Mesenteric fat pad (tissue), 1 donor: ENCODE data around the gene MCF2L. TPM values are rescaled to one million over a fixed set of nuclear protein-coding genes. Genes with fewer than 3 reads are reported as not detected.

Experiments used
- DNase-seq: peaks from one replicate; pipeline ENCODE4 v3.0.0-alpha.2; 2020; ENCODE audit warnings: low spot score
- total RNA-seq: library from RNA; stranded (reverse); fragmentation: NEBNext Ultra II Directional; extraction: Animal tissue kit (Norgen Biotek cat#: 25700); gene quantifications from one replicate; pipeline ENCODE4 v1.2.1, GENCODE V29; 2021
- donor health status: DM: yes; HTN: yes; CAD: no.

Gene MCF2L
- total RNA-seq, 1 donor from 2014 or later, result 97.6 TPM

DNA sequence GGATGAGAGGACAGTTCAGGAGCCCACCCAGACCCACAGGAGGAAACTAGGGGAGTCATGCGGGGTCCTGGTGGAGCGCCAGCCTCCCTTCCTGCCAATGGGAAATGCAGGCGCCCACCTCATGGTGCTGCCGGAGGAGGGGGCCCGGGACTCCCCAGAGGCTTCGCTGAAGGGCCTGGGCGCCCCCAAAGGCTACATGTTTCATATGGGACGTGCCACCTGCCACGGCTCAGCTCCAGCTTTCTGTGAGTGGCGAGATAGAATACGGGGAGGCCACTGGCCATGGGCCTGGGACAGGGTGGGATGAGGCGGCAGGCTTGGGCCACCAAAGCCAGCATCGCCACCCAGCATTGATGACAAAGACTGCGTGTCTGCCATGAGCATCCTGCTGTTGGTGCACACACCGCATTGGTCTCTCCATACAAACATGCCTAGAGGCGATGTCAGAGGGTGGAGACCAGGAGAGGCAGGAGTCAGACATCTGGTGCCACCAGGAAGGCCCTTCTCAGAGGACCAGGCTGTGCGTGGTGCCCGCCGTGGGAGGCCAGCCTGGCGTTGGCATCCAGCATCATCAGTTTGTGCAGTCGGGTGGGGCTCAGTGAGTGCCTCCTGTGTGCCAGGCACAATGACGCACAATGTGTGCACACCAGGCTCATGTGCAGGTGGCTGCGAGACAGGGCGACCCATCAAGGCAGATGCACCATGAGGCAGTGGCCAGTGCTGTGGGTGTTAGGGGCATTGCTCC lies 152.3 kb downstream of the MCF2L start:
- DNase-seq, result peak; percentile 57

DNA sequence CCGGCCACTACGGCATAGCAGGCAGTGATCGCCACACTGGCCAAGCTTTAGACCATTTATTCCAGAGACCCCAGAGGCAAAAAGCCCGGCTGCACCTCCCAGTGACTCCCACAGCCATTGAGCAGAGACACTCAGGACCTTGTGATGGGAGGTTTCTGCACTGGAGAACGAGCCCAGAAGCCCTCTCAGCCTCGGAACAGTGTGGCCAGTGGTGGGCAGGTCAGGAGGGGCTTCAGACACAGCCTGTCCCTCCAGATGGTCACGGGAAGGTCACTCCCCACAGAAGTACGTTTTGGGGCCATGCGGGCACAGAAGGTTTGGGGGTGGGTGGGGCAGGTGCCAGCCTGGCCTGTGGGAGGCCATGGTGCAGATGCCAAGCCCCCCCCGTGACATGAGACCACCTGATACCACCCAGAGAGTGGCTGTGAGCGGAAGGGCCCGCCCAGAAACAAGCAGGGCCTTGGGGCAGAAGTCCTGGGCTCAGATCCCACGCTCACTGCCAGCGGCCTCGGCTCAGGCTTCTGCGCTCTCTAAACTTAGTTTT lies 153.0 kb downstream of the MCF2L start:
- peak; percentile 80 for DNase-seq

DNA sequence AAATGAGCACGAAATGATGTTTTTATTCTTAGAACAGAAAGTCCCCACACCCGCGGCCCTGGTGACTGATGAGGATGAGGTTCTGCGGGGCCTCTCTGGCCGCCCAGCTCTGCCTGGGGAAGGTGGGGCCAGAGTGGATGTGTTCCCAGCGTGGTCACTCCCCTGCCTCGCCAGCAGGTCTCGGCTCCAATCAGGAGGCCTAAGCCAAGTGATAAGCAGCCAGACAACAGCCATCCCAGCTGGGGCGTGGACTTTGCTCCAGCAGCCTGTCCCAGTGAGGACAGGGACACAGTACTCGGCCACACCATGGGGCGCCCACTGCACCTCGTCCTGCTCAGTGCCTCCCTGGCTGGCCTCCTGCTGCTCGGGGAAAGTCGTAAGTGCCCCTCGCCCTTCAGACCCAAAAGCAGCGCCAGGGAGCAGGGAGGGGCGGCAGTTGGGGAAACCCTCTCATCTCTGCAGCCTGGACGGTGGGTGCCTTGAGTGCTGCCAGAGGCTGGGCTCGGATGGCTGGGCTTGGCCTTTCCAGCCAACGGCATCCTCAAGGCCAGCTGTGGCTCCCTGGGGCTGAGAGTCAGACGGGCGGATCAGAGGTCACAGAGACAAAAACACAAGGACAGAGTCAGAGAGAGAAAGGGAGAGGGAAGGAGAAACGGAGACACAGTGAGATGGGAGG lies 153.7 kb downstream of the MCF2L start, which contains the start of gene F10:
F10 (plus strand) TSS at position 250 of the 676 bp plus-strand sequence; CDS start at position 307, 57 bp downstream.
- peak; percentile 89 for DNase-seq

DNA sequence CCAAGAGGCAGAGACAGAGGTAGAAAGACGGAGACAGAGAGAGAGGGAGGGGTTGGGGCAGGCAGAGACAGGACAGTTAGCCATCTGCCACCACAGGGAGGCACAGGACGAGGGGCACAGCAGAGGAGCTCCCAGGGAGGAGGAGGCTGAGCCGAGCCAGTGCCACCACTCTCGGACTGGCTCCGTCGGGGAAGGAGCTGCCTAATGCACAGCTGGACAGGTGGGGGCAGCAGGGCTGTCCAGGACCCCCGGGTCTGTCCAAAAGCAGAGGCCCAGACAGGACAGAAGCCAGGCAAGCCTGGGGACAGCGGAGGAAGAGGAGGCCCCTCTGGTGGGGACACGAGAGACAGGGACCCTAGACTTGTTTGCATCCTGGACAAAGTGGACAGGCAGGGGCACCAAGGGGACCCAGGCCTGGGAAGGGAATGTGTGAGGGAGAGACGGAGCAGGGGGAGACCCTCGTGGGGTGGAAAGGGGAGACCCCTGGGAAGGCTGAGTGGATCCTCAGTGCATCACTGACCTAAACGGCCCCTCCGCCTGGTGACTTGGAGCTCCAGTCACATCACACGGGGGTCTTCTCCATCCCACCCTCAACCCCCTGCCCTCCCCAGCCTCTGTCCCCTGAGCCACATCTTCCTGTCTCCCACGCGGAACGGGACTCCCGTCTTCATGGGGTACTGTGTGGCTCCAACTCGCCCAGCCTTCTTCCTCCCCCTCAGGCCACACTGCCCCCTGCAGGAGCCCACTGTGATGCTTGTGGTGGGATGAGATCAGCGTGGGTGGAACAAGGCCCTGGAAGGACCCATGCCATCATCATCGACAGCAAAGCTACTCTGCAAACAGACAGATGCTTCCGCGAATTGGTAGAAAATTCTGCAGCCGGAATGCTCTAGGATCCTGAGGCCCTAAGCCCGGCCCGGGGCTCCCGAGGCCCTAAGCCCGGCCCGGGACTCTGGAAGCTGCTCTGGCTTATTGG lies 154.5 kb downstream of the MCF2L start:
- peak; percentile 90 for DNase-seq

DNA sequence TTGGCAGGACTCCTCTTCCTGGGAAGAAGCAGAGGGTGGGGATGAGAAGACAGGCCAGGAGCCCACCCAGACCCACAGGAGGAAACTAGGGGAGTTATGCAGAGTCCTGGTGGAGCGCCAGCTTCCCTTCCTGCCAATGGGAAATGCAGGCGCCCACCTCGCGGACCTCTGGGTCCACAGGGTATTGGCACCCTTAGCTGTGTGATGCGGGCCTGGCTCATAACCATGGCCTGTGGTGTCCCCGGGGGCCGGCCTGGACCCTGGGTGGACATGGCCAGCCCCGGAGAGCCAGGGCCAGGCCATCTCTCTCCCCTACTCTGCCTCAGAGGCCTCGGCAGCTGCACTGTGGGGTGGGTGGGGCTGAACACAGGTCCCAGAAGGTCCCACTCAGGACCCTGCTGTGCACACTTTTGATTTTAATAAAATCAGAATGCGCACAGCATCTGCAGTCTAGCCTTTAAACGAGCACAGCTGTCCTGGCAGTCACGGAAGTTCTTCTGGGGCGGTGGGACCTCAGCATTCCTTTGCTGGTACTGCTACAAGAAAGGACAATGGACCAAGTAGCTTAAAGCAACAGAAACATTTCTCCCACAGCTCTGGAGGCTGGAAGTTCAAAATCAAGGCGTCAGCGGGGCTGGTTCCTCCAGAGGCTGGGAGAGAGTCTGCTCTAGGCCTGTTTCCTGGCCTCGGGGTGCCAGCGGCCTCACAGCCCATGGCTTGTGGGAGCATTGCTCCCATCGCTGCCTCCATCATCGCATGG lies 155.4 kb downstream of the MCF2L start:
- DNase-seq, result peak; percentile 53

DNA sequence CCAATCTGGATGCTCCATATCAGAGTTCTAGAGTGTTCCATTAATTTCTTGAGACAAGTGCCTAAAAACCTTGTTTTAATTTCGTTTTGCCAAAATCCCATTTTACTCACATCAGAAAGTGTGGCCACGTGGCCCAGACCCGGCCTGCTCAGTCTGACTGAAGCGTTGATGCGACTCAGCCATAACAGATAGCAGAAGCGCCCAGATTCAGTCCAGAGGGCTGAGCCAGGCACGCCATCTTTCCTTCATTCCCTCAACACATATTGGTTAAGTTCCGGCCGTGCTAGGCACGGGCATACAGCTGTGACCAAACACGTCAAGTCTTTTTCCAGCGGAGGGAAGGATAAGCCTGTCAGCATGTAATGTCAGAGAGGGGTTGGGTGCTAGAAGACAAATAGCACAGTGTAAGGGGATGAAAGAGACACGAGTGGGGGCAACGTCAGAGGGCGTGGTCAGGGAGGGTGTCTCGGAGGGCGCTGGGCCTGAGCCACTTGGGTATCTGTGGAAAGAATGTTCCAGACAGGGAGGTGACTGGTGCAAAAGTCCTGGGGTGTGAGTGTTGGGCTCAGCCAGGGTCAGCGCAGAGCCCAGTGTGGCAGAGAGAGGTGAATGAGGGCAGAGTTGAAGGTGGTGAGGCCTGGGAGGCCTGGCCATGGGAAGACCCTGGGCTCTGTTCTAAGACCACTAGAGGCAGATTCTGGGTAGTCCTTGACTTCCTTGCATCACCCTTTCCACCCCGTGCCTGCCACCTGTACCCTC lies 156.7 kb downstream of the MCF2L start:
- peak; percentile 59 for DNase-seq

DNA sequence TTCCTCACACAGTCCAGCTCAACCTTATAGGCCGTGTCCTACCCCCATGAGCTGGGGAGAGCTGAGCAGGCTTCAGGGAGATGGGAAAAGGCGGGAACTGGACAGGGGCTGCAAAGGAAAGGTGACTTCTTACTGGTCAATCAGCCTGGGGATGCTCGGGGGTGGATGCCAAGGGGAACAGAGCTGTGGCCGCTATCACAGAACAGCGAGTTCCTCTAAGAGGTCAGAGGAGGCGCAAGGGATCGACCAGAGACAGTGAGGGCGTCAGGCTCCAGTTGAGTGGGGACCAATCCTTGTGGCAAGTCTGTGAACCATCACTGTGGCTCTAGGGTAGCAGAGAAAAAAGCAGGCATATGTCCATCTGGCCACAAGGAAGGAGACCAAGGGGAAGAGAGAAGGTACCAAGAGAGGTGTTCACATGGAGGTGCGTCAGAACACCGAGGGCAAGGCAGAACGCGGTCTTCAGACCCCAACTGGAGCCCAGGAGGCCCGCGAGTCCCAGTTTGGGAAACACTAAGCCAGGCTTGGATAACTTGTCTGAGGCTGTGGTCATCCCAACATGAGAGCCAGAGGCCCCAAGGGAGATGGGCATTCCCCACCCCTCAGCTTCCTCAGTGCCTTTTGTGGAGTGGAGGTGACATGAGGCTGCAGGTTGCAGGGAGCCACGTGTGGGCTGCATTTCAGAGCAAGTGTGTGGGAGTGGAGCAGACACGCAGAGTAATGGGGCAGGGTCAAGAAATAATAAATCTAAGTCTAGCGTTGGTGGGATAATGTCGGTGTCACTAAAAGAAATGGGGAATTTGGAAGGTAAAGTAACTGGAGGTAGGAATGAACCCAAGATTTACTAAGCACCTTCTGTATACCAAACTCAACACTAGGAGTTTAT lies 157.5 kb downstream of the MCF2L start:
- DNase-seq, result peak; percentile 75

DNA sequence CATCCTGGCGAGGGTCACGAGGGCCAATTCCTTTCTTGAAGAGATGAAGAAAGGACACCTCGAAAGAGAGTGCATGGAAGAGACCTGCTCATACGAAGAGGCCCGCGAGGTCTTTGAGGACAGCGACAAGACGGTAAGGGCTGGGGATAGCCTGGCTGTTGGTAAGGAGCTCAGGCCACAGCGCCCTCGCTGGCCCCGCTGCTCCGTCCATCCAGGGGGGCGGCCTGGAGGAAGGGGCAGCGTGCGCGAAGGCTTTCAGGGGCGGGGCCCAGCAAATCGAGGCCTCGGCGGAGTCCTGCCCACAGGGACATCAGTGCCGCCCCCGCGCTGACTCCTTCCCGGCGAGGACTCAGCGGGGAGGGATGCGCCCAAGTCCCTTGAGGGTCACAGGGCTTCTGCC lies 160.5 kb downstream of the MCF2L start:
- DNase-seq, result peak; percentile 84

DNA sequence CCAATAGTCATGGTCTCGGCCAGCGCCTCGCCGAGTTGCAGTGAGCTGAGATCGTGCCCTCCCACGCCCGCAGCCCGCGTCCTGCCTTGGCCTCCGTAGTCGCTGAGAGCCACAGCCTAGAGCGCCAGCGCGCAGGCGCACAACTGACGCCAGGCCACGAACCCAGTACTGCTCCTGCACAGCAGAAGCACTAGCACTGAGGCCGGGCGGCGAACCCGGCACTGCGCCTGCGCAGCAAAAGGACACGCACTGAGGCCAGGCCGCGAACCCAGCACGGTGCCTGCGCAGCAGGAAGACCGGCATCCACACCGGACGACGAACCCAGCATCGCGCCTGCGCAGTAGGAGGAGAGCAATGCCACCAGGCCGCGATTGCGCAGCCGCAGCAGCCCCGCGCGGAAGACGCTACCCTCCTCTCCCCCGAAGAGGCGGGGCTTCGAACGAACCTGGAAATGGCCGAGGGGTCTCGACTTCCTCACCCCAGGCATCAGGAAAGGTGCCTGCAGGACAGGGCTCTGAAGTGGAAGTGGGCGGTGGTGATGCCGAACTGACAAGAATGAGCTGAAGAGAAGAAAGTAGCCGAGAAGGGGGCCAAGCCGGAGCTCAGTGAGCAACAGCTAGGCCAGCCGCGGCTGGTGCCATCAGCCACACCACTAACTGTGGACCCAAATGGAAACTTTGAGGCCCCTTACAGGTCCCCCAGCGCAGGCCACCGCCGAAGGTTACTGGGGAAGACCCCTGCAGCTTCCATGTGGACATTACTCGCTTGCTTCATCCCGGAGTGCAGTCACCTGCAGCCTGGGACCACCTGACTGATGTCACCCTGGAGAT lies 161.1 kb downstream of the MCF2L start:
- peak; percentile 83 for DNase-seq

DNA sequence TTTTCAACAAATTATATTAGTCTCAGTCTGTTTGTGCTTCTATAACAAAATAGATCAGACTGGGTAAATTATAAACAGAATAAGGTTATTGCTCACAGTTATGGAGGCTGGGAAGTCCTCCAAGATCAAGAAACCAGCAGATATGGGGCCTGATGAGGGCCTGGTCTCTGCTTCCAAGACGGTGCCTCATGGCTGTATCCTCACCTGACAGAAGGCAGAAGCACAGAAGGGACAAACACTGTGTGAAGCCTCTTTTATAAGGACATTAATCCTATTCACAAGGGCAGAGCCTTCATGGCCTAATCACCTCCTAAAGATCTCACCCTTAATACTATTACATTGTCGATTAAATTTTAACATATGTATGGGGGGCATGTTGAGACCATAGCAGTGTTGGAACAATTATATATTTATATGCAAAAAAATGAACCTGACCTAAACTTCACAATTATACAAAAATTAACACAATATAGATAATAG lies 166.3 kb downstream of the MCF2L start:
- DNase-seq, result peak; percentile 8

DNA sequence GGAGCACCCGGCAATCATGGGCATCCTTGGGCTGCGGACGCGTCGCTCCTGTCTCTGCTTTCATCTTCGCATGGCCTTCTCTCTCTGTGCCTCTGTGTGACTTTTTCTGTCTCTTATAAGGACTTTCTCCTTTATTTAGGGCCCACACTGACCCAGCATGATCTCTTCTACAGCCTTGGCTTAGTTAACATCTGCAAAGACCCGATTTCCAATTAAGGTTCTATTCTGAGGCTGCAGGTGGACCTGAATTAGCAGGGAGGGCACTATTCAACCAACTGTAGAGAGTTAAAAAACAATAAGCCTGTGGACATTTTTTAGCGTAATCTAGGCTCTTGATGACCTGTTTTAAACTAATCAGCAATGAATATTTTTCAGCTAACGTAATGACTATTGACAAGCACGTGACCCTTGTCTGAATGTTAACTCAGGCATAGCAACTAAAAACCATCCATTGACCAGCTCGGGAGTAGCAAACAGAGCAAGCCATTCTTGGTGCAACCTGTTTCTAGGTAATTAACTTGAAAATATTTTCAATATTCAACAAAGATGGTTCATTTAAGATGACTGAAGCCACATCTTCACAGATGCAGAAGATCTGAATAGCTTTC lies 168.8 kb downstream of the MCF2L start:
- DNase-seq, result peak; percentile 79

DNA sequence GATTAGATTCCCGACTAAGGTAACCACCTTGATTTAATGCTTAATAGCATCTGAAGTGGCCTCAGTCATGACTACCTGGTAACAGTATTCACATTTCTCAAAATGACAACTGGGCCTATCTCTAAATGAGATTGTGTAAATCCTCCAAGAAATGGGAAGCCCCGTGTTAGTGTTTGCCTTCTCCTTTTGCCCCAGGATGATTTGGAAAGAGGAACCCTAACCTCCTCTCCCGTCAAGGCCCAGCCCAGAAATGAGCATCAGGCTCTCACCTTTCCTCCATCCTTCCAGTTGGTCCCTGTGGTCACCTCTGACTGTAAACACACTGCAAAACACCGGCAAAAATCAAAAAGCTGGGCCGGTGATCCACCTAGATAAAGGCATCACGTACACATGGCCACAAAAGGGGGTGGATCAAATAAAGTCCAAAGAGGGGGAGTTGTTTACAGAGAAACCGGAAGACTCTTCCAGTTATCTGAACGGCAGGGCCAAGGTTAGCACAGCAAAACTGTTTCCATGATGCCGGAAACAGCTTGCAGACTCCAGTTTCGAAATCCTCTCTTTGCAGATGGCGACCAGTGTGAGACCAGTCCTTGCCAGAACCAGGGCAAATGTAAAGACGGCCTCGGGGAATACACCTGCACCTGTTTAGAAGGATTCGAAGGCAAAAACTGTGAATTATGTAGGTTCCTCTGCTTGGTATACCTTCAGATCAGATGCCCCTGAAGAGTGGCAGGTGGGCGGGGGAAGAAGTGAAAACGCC lies 170.0 kb downstream of the MCF2L start:
- DNase-seq, result peak; percentile 62

DNA sequence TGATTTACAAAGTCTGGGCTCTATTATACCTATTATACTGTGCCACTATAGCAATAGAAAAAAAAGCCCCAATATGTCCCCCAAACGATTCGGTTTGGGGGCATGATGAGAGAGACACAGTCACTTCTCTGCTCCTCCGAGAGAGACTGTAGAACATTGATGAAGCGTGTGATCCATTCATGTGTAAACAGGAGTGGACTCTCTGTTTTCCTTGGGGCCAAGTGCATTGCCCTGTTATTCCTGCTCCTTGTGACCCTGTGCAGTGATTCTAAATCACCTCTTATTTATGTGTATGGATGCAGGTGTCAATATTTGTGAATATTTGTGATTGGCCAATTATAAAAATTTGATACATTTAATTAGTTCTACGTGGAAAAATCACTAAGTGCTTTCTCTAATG lies 170.6 kb downstream of the MCF2L start:
- no peak for DNase-seq

DNA sequence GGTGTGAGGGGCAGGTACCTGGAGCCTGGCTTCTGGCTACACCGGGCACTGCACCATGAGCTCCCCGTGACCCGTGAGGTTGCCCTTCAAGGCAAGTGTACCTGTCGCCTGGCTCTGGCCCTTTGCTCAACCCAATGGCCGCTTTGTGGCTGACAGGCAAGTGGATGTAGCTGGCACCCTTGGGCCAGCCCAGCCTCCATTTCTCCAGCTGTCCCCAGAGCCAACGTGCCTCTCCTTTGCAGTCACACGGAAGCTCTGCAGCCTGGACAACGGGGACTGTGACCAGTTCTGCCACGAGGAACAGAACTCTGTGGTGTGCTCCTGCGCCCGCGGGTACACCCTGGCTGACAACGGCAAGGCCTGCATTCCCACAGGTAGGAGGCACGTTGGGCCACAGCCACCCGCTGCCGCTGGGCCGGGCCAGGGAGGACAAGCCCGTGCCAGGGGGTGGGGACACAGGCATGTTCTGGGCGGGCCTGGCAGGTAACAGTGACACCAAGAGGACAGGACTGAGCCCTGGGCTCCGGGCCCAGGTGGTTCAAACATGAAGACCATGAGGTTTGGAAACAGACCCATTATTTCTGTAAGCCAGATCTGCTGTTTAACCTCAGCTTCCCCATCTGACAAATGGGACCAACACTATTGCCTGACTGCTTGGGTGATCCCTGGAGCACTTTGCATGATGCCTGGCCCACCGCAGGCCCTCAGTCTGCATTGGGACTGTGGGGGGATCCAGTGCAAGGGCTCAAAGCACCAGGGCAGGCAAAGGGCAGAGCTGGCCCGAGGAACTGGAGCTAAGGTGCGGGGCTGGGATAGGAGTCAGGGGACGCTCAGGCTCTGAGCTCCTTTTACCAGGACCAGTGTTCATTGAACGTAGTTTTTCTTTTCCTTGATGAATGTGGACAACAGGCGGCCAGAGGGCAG lies 171.9 kb downstream of the MCF2L start:
- DNase-seq, result peak; percentile 83

DNA sequence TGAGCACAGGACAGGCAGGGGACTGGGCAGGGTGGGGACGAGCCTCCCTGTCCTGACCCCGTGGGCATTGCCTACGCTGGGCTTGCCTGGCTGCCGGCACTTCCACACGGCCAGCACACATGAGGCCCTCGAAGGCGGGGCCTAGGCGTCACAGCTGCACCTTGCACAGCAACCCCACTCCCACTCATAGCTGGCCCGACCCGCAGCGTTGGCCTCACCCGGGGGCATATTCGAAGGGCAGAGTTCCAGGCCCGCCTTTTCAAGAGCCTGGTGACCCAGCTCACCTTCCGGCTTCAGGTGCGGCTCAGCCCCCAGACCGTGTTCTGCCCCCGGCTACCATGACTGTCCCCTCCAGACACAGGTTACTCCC lies 172.6 kb downstream of the MCF2L start:
- peak; percentile 81 for DNase-seq
